Fibroblast of skin of abdomen (primary cell): ENCODE results near the gene SFMBT1.
"Not testable (repeated sequence)": the region's sequence is repeated elsewhere in the genome, so short reads cannot be mapped to it uniquely, and the experiment has no call there.

Experiments used
- DNase-seq: peaks from one replicate; pipeline ENCODE4 v3.0.0-alpha.2; 2013

Gene SFMBT1

DNA sequence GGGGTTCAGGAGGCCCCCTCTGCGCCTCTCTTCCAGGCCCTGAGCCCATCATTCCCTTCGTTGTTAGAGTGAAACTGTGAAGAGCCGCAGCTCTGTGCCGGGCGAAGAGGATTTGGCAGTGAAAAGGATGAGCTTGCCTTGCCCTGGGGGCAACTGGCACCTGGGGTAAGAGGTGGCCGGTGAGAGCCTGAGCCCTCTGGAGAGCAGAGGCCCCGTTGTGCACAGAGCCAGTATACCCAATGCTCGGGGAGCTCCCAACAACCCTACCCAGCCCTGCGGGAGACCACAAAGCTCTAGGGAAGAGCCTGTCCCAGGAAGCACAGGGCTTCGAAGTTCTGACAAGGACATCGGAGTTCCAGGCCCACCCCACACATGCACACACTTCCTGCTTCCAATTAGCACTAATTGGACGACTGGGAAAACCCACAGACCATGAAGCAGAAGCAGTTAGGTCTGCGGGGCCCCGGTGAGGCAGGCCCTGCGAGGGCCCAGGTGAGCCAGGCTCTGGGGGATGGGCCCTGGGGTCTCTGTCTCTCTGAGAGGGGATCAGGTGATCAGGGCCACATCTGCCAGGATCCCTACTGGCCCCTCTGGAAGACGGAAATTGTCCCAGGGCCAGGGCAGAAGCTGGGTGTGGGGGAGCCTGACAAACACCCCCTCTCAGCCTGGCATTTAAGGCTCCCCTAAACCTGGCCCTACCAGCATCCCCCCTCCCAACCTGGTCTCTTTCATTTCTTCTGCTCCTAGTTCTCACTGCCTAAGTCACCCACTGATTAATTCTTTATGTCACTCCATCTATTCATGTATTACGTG, 27.9 kb upstream of the SFMBT1 start:
- DNase-seq, result no peak

GRCh38 chr3:53072653-53073552, 27.0 kb upstream of the SFMBT1 start:
- peak; percentile 69 for DNase-seq

DNA sequence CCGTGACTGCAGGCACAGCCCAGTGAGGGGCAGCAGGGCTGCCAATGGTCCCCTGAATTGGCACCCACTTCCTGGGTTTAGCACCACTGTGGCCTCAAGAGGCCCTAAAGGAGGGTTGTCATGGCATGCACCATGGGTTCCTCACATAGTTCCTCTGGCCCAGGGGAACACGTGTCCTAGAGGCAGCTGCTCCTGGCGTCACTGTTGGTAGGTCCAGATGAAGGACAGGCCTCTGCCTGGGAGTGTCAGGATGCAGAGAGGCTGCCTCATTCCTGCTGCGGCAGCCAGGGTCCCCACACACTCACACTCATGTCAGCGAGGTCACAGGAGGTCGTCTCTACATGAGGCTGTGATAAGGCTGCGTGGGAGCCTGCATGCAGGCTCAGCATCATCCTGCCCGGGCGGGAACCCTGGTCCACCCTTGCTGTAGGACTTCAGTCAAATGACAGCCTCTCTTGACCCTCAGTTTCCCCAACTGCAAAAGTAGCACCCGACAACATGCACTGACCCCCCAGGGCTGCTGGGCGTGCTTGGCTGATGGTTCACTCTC, 26.1 kb upstream of the SFMBT1 start:
- DNase-seq, result no peak

DNA sequence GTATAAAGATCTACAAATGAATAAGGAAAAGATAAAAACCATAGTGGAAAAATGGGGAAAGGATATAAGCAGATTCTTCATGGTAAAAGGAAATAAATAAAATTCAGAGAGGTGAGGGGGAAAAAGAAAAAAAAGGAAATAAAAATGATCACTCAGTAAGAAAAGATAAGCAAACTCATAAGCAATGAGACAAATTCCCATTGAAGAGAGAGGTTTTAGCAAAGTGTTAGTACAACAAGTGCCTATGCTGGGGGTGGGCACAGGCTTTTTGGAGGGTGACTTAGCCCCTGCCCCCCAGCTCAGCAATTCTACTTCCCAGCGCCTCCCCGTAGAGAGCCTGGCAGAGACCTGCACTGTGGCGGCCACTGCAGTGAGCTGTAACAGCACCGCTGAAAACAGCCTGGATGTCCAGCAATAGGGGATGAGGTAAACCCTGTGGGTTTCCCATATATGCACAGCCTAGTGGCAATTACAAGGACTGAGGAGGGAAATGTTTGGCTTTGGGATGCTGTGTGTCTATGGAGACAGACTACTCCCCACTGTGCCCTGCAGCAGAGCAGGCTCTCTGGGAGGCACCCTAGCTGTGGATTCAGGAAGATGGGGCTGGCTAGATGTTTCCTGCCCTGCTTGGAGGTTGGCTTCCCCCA, 23.7 kb upstream of the SFMBT1 start:
- DNase-seq, result no peak

GRCh38 chr3:53068176-53068575, 22.3 kb upstream of the SFMBT1 start:
- no peak for DNase-seq

- DNase-seq, result no peak
Observed at GRCh38 chr3:53067567-53067966, 21.7 kb upstream of the SFMBT1 start.

GRCh38 chr3:53065841-53066480, 20.1 kb upstream of the SFMBT1 start:
- DNase-seq, result no peak

GRCh38 chr3:53062905-53063304, 17.0 kb upstream of the SFMBT1 start:
- DNase-seq, result no peak

DNA sequence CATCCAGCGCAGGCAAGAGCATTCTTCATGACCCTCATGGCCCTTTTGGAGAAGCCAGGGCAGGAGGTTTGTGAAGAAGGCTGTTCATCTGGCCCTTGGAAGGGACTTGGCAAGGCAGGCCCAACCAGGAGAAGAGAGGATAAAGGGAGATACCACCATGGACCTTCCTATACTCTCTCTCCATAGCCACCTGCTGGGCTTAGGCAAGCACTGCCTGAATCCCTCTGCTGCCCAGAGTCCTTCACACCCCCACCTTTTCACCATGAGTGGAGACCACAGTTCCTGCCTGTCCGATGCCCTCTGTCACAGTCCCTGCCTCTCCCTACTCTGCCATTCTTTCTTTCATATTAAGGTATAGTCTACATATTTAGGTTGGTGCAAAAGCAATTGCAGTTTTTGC, 10.6 kb upstream of the SFMBT1 start:
- DNase-seq, result no peak

DNA sequence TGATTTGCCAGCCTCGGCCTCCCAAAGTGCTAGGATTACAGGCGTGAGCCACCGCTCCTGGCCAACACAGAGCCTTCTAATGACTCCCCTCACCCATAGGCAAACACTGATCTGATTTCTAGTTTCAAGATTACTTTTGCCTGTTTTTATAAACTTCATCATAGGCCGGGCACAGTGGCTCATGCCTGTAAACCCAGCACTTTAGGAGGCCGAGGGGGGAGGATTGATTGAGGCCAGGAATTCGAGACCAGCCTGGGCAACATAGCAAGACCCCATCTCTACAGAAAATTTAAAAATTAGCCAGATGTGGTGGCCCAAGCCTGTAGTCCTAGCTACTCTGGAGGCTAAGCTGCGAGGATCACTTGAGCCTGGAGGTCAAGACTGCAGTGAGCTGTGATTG, 8.4 kb upstream of the SFMBT1 start:
- not testable (repeated sequence) for DNase-seq

DNA sequence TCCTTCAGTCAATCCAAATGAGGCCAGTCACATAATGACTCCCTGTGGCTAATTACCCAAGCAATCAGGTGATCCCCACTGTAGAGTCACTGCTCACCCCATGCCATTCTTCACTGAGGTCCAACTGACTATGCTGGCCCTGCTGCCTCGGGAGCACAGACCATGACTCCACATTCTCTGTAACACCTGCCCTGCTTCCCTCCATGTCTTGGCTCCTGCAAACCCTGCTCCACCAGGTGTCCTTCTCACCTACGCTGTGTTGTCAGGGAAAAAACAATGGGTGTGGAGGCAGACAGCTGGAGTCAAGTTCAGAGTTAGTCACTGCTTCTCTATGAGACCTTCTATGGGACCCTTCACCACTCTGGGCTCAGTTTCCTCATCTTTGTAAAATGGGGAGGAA, 6.1 kb upstream of the SFMBT1 start:
- no peak for DNase-seq

- no peak for DNase-seq
Observed at GRCh38 chr3:53049987-53050386, 4.1 kb upstream of the SFMBT1 start.

- DNase-seq, result no peak
Observed at GRCh38 chr3:53046171-53047170, 598 bp upstream of the SFMBT1 start.

- DNase-seq, result peak; percentile 43
Observed at GRCh38 chr3:53044711-53045517, 959 bp downstream of the SFMBT1 start.

DNA sequence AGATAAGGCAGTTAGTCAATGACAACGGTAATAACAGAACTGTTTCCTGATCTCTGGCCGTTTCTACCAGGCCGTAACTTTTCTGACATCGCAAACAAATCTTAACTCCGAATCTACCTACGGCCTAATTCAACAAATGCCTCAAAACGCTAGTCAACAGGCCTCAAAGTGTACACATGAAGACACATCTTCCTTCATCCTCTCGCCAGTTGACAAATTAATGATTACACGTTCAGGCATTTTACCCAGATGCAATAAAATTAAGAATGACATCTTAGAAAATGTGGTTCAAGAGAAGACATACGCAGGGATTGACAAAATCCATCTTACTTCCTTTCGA, 1.5 kb downstream of the SFMBT1 start:
- DNase-seq, result no peak

DNA sequence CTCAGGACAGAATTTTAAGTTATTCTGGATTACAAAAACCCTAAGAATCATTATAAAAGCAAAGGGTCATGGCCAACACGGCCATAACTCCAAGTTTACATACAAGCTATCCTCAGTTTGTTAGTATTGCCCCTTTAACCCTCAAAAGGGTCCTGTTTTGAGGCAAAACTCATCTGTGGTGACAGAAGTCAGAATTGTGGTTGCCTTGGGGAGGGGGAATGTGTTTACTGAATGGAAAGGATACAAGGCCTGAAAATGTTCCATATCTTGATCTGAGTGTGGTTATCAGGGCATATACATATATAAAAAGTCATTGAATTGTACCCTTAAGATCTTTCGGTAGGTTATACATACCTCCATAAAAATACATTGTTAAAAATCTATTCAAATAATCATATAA, 2.1 kb downstream of the SFMBT1 start:
- no peak for DNase-seq

DNA sequence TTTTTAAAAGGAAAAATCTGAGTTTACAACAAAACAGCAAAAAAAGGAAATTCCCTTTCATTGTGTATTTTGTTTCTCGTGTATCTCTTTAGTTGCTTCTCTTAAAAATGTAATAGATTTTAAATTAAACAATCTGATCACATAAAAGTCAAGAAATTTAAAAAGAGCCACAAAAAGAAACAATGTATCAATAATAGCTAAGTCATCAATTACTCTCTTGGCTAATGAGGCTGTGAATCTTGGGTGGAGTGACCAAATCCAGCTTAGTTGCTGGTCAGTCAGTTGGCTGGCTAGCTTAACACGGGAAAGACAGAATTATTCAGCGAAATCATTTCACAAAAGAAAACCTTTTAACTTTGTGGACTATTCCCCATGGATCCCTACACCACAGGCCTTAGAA, 3.2 kb downstream of the SFMBT1 start:
- DNase-seq, result no peak

- DNase-seq, result no peak
Observed at GRCh38 chr3:53040351-53040820, 5.5 kb downstream of the SFMBT1 start.

GRCh38 chr3:53039376-53039752, 6.5 kb downstream of the SFMBT1 start:
- no peak for DNase-seq

- DNase-seq, result no peak
Observed at GRCh38 chr3:53038679-53039375, 7.0 kb downstream of the SFMBT1 start.
